Kidney (tissue), 14 donors: ENCODE measurements around the gene CD244. TPM values are rescaled to one million over a fixed set of nuclear protein-coding genes. Genes with fewer than 3 reads are reported as not detected.

Experiments used
- DNase-seq, 5 donors: peaks; one replicate each; pipeline ENCODE4 v3.0.0-alpha.2; 2013 to 2020
- FAIRE-seq: peaks from 2 replicates; lab custom pipeline; 2012; peaks lifted over from hg19 to GRCh38; lab: Jason Lieb, UNC
- H3K27ac ChIP-seq, 2 donors: one replicate each; pipeline ENCODE4 v1.7.0; 2013; ENCODE audit warnings: low read depth in 2 of 2, low read length in 2 of 2, inconsistent platforms in 1 of 2
- H3K27me3 ChIP-seq: one replicate; pipeline ENCODE4 v1.7.1; 2013; ENCODE audit warnings: low read length, inconsistent platforms; ENCODE audit not compliant: control insufficient read depth, insufficient read depth
- H3K36me3 ChIP-seq, 3 donors: one replicate each; pipeline versions ENCODE4 v1.7.0 to v1.7.1; 2013; ENCODE audit warnings: low read length in 3 of 3, control low read depth in 1 of 3, inconsistent platforms in 1 of 3; ENCODE audit not compliant: insufficient read depth in 3 of 3, control insufficient read depth in 2 of 3
- H3K4me1 ChIP-seq, 3 donors: one replicate each; pipeline versions ENCODE4 v1.7.0 to v1.7.1; 2013; ENCODE audit warnings: low read length in 3 of 3, inconsistent platforms in 1 of 3, low read depth in 1 of 3; ENCODE audit not compliant: control insufficient read depth in 2 of 3, insufficient read depth in 2 of 3
- H3K4me3 ChIP-seq, 3 donors: one replicate each; pipeline versions ENCODE4 v1.7.0 to v1.8.1; 2013; ENCODE audit warnings: low read length in 3 of 3, control low read depth in 1 of 3, inconsistent platforms in 1 of 3
- H3K9ac ChIP-seq, 3 donors: one replicate each; pipeline versions ENCODE4 v1.7.0 to v1.7.1; 2013; ENCODE audit warnings: low read length in 3 of 3, control low read depth in 1 of 3, inconsistent platforms in 1 of 3
- H3K9me3 ChIP-seq, 3 donors: one replicate each; pipeline versions ENCODE4 v1.7.0 to v1.7.1; 2013; ENCODE audit warnings: low read length in 3 of 3, control low read depth in 1 of 3, inconsistent platforms in 1 of 3; ENCODE audit not compliant: control insufficient read depth in 2 of 3, insufficient read depth in 1 of 3
- CTCF ChIP-seq: IDR thresholded peaks from 3 replicates; pipeline ENCODE4 v1.5.1; 2012; ENCODE audit warnings: mild to moderate bottlenecking, moderate library complexity, borderline replicate concordance; ENCODE audit not compliant: insufficient read depth; ENCODE audit errors: extremely low read depth
- intact Hi-C: fragments of 100-400 bp; cut with DNase I; formaldehyde crosslinking; loops from one replicate; pipeline ENCODE4 v1.11.1; 2022
- polyA plus RNA-seq: library from polyadenylated mRNA; stranded (reverse); fragments of 350-450 nt; fragmentation: Illumina TruSeq; extraction: RNeasy Lipid Tissue Mini Kit (QIAGEN cat#74804); gene quantifications from one replicate; pipeline ENCODE4 v1.2.3, GENCODE V29; 2014; ENCODE audit warnings: low read depth, low replicate concordance; ENCODE audit not compliant: insufficient read depth
- total RNA-seq: library from RNA; stranded (reverse); fragmentation: NEBNext Ultra II Directional; extraction: Animal tissue kit (Norgen Biotek cat#: 25700); gene quantifications from one replicate; pipeline ENCODE4 v1.2.1, GENCODE V29; 2021
- donor health status: control.
- donor health status: control.
- donor health status: control.
- donor health status: control.
- donor health status: control.
- donor health status: DM: yes; HTN: yes; CAD: no.
- donor health status: Normal renal cell carcinoma (clear cell type).

Gene CD244
- total and polyA plus RNA-seq, 2 donors from 2014 or later: 0.15 to 1.8 TPM

GRCh38 chr1:160863774-160864131, 1.1 kb upstream of the CD244 start:
- Histone ChIP-seq H3K27me3 (no peaks in the 10 kb centered on the region), H3K27ac (no peak overlapping the region), H3K4me1 (no peaks in the 10 kb centered on the region), H3K9me3 (no peaks in the 10 kb centered on the region), H3K9ac (no peak overlapping the region), H3K36me3 (no peaks in the 10 kb centered on the region), H3K4me3 (no peak overlapping the region)
- intact Hi-C loops: no loop called here
- no peak for DNase-seq
- TF ChIP-seq CTCF: no peak
- no peak for FAIRE-seq

GRCh38 chr1:160863061-160863773, 530 bp upstream of the CD244 start:
- H3K9me3 ChIP-seq: no peaks in the 10 kb centered on the region
- DNase-seq: no peak
- no peak overlapping the region for H3K9ac ChIP-seq
- H3K4me1 ChIP-seq: no peaks in the 10 kb centered on the region
- FAIRE-seq: no peak
- no peak overlapping the region for H3K4me3 ChIP-seq
- H3K27ac ChIP-seq: no peak overlapping the region
- H3K36me3 ChIP-seq: no peaks in the 10 kb centered on the region
- no peaks in the 10 kb centered on the region for H3K27me3 ChIP-seq
- intact Hi-C loops: no loop called here
- TF ChIP-seq CTCF: no peak

- H3K9ac ChIP-seq: no peak overlapping the region
- intact Hi-C loops: no loop called here
- no peak for TF ChIP-seq CTCF
- FAIRE-seq (no peak), DNase-seq (no peak)
- no peak overlapping the region for H3K4me3 ChIP-seq
- H3K27ac ChIP-seq: no peak overlapping the region
- H3K36me3 ChIP-seq: no peaks in the 10 kb centered on the region
- H3K4me1 ChIP-seq: no peaks in the 10 kb centered on the region
- H3K27me3 ChIP-seq: no peaks in the 10 kb centered on the region
- no peaks in the 10 kb centered on the region for H3K9me3 ChIP-seq
Measured at GRCh38 chr1:160860840-160861505, 1.7 kb downstream of the CD244 start.
